Activated CD8-positive, alpha-beta memory T cell treated with anti-CD3 and anti-CD28 coated beads, Interleukin-2, amount 50 U/mL, for 24 hours (primary cell): ENCODE results near the gene TINCR.
"Not testable (repeated sequence)": the region's sequence is repeated elsewhere in the genome, so short reads cannot be mapped to it uniquely, and the experiment has no call there.

Experiments used
- DNase-seq: peaks from one replicate; pipeline ENCODE4 v3.0.0-alpha.2; 2020; ENCODE audit errors: extremely low read depth

The TINCR gene

DNA sequence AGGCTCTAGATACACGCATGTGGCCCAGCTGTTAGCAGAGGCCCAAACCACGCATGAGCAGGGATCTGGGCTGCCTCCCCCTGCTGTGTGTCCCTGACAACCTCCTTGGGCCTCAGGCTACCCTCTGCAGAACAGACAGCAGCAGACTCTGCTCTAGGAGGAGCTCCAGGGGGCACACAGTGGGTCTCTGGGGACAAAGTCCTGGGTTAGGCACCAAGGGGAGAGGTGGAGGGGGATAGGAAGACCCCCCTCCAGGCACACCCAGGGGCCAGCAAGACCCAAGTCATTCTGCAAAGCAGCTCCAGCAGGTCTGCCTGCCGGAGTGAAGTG lies 8.0 kb downstream of the TINCR start:
- DNase-seq, result no peak

- no peak for DNase-seq
These were observed 9.6 kb downstream of the TINCR start for GRCh38 chr19:5558101-5558621.

DNA sequence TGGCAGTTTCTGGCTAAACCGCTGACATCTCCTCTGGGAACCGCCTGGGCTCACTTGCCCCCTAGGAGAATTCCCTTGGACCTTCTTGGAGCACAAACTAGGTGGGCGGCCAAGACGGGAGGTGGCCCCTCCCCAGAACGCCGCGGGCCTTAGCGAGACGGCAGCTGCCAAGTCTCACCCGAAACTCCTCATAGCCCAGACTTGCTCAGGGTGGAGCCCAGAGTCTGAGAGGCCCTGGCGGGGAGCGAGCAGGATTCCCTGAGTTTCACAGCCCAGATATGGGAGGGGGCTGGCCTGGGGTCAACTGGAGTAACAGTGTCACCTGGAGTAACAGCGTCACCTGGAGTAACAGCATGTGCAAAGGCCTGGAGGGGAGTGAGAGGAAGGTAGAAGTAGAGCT lies 10.1 kb downstream of the TINCR start:
- DNase-seq, result no peak

DNA sequence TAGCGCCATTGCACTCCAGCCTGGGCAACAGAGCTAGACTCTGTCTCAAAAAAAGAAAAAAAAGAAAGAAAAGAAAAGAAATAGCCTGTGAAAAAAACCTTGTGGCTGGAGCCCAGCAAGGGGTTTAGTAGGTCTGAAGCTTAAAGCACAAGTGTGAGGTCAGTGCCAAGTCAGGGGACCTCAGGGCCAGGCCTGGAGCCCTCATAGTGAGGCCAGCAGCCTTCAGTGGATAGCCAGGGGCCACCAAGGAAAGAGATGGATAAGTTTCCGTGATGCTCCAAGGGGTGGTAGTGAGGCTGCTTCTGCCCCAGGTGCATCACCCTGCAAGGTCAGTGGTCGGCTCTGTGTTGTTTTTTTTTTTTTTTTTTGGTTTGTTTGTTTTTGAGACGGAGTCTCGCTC lies 12.9 kb downstream of the TINCR start:
- DNase-seq, result no peak

DNA sequence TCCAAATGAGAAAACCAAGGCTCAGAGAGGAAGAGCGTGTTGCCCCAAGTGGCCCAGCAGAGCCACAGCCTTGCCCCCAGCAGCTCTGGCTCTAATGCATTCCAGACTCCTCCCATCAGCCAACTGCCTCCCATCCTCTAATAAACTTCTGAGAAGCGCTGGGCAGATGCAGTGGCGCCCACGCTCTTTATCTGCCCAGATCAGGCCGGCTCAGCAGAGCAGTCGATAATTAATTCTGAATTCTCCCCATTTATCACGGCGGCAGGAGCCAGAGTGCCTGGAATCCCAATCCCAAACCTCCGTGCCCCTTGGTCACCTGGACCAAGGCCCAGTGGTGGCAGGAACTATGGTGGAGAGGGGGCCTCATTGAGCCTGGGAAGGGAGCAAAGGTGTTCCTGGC lies 13.9 kb downstream of the TINCR start:
- DNase-seq, result no peak

- no peak for DNase-seq
These were observed 19.9 kb downstream of the TINCR start for GRCh38 chr19:5547881-5548280.

- DNase-seq, result no peak
These were observed 21.8 kb downstream of the TINCR start for GRCh38 chr19:5545984-5546383.

DNA sequence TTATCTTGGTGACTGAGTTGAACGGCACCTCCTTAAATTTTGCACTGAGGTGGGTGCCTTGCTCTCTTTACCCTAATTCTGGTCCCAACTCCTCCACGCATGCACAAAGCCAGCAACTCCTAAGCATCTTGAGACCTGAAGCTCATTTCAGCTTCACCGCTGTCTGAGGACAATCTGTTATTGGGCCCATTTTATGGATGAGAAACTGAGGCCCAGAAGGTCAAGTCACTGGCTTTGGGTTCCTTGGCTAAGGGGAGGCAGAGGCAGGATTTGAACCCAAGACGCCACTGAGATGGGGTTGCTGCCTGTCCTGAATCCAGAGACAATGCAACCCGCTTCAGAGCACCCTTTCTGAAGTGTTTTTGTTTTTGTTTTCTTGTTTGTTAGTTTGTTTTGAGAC lies 22.7 kb downstream of the TINCR start:
- no peak for DNase-seq

- no peak for DNase-seq
These were observed 25.1 kb downstream of the TINCR start for GRCh38 chr19:5542665-5543064.

GRCh38 chr19:5541456-5541855 lies 26.3 kb downstream of the TINCR start:
- DNase-seq, result no peak

DNA sequence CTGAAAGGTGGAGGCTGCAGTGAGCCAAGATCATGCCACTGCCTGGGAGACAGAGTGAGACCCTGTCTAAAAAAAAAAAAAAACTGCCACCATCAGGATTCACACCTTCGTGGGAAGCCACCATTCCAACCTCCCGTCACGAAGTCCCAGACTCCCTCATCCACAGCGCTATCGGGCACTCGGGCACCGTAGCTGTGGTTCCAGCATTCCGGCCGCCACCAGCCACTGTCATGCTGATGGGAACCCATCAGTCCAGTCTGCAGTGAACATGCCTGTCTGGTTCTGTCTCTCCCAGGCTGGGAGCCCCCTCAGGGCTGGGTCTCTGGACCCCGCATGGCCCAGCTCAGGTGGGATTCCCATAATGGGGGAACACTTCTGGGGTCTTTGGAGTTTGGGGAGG lies 27.5 kb downstream of the TINCR start:
- DNase-seq, result no peak

- no peak for DNase-seq
These were observed 29.9 kb downstream of the TINCR start for GRCh38 chr19:5537870-5538269.

DNA sequence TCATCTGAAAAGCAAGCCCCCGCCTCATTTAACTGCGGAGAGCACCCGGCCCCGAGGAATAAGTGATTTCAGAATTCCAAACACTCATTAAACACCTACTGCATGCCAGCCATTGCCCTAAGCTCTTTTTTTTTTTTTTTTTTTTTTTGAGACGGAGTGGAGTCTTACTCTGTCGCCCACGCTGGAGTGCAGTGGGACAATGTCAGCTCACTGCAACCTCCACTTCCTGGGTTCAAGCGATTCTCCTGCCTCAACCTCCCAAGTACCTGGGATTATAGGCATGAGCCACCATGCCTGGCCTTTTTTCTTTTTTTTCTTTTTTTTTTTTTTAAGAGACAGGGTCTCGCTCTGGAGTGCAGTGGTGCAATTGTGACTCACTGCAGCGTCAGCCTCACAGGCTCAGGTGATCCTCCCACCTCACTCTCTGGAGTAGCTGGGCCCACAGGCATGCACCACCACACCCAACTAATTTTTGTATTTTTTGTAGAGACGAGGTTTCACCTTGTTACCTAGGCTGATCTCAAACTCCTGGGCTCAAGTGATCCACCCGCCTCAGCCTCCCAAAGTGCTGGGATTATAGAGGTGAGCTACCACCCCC lies 30.7 kb downstream of the TINCR start:
- not testable (repeated sequence) for DNase-seq

GRCh38 chr19:5536337-5536894 lies 31.3 kb downstream of the TINCR start:
- no peak for DNase-seq

- DNase-seq, result no peak
These were observed 32.8 kb downstream of the TINCR start for GRCh38 chr19:5534787-5535586.

GRCh38 chr19:5533257-5533656 lies 34.5 kb downstream of the TINCR start:
- DNase-seq, result no peak

DNA sequence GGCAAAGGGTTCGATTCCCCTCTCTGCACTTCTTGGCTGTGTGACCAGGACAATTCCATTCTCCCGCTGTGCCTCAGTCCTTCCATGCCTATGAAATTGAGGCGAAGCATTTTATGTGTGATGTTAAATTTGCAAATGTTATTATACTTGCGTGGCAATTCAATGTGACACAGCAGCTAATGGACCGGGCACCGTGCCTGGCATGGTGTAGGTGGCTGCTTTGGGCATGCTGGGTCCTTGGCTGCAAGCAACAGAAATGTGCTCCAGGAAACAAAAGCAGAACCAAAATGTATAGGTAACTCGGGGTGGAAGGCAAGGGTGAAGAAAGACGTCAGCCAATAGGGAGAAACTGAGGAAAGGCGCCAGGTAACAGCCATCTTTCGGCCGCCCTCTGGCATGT lies 37.1 kb downstream of the TINCR start:
- no peak for DNase-seq

GRCh38 chr19:5526691-5527090 lies 41.1 kb downstream of the TINCR start:
- no peak for DNase-seq

DNA sequence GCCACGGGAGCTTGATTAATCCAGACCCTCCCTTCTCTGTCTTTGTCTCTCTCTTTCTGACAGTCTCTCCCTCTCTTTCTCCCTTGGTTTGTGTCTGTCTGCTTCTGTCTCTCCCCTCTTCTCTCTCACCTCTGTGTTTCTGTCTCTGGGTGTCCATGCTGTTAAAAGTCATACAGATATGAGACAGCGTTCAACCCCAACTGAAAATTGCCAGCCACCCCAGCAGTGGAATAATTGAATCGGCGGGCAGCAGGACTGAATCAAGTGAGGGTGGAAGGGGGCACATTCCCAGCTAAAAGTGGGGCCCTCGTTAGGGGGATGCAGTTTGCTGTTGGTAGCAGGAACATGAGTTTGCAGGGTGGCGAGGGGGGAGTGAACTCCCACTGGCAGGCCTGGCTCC lies 43.7 kb downstream of the TINCR start:
- DNase-seq, result no peak

GRCh38 chr19:5522106-5522505 lies 45.6 kb downstream of the TINCR start:
- DNase-seq, result no peak

GRCh38 chr19:5520501-5520900 lies 47.3 kb downstream of the TINCR start:
- no peak for DNase-seq

GRCh38 chr19:5519076-5519475 lies 48.7 kb downstream of the TINCR start:
- no peak for DNase-seq

GRCh38 chr19:5515737-5516136 lies 52.0 kb downstream of the TINCR start:
- no peak for DNase-seq
